Measurements from ENCODE around the gene ZMYND19. TPM values are rescaled to one million over a fixed set of nuclear protein-coding genes. Genes with fewer than 3 reads are reported as not detected.

The ZMYND19 gene
- total and polyA plus RNA-seq, 2 of the 8 experiments (the other 6 are each of a cell fraction or from before 2014, with no cell fraction given): 42.4 to 58.7 TPM

- TF ChIP-seq TAF1 (IDR thresholded peaks at IDR 0.05; ENCODE audit: low read depth, low read length): no peak
- no peak for TF ChIP-seq SP4 (IDR thresholded peaks at IDR 0.05; ENCODE audit: low read length)
- TF ChIP-seq POLR2AphosphoS5 (IDR thresholded peaks at IDR 0.05; ENCODE audit: low read depth, low read length): no peak
- TF ChIP-seq KDM4A (IDR thresholded peaks at IDR 0.05; ENCODE audit: low read depth, low read length, severe bottlenecking): no peak
- TF ChIP-seq BRCA1 (IDR thresholded peaks at IDR 0.05; ENCODE audit: low read depth, low read length): no peak
- TF ChIP-seq BCL11A (IDR thresholded peaks at IDR 0.05; ENCODE audit: low read depth in 2 of 2, low read length in 2 of 2): no peak
- TF ChIP-seq SIRT6 (IDR thresholded peaks at IDR 0.05; ENCODE audit: low read length): no peak
- no peak for TF ChIP-seq JUN (IDR thresholded peaks at IDR 0.05; ENCODE audit: low read depth, low read length)
Measured at GRCh38 chr9:137547687-137548543, 42.4 kb downstream of the ZMYND19 start (continued).

Measured in H1 (cell line).